Esophagus muscularis mucosa (tissue), 3 donors: ENCODE data around the gene CD302.

Experiments
- EP300 ChIP-seq: sonication (generic); formaldehyde crosslinking; IDR thresholded peaks from one replicate; pipeline ENCODE4 v1.6.1; 2017; ENCODE audit warnings: antibody characterized with exemption
- TF ChIP-seq, protein P1 (sequence below), 3 experiments: fragments of 200-600 bp in 2 of 3; fragments of 450-650 bp in 1 of 3; sonication (generic) in 2 of 3; IDR thresholded peaks; one replicate each; pipeline ENCODE4 v1.5.1; 2017 to 2019; ENCODE audit warnings: antibody characterized with exemption in 3 of 3, mild to moderate bottlenecking in 2 of 3, moderate library complexity in 1 of 3

DNA sequence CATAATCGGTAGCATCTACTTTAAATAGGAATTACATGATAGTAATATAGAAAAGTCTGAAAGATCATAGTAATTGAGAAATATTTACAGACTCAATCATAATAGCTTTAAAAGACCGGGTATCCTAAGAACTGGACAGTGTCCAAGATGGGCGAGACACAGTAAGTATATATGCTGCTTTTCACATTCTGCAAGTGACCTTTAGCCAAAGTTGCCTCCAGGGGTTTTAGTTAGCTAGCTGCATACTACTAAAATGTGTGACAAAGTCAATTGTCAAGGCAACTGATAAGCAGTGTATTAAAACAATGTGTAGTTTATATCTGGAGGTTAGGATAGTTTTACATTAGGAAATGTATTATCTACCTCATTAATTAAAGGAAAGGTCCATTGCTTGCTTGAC lies 24.6 kb downstream of the CD302 start:
- TF ChIP-seq, protein P1, sequence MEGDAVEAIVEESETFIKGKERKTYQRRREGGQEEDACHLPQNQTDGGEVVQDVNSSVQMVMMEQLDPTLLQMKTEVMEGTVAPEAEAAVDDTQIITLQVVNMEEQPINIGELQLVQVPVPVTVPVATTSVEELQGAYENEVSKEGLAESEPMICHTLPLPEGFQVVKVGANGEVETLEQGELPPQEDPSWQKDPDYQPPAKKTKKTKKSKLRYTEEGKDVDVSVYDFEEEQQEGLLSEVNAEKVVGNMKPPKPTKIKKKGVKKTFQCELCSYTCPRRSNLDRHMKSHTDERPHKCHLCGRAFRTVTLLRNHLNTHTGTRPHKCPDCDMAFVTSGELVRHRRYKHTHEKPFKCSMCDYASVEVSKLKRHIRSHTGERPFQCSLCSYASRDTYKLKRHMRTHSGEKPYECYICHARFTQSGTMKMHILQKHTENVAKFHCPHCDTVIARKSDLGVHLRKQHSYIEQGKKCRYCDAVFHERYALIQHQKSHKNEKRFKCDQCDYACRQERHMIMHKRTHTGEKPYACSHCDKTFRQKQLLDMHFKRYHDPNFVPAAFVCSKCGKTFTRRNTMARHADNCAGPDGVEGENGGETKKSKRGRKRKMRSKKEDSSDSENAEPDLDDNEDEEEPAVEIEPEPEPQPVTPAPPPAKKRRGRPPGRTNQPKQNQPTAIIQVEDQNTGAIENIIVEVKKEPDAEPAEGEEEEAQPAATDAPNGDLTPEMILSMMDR (IDR thresholded peaks at IDR 0.05) = no peak
- TF ChIP-seq EP300 = no peak
